ENCODE measurements around the gene SLK. TPM values are rescaled to one million over a fixed set of nuclear protein-coding genes. Genes with fewer than 3 reads are reported as not detected.

Gene SLK
- polyA plus RNA-seq, 1 of the 3 experiments (the other 2 are of a cell fraction): 4.0 TPM

DNA sequence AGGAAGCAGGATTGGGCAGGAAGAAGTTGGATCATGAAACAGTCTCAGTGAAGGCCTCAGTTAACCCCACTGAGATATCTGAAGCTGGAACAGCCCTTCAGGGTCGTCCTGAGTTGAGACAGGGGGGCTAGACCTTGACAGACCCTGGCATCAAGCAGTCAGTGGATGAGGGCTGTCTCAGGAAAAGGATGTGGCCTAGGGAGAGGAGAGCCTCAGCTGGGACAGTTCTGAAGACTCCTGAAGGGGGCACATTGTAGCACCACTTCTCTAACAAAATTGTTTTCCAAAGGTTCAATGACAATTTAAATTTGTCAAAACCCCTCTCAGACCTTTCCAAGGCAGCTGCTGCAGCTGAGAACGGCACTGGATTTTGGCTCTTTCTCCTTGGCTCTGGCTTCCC lies 15.8 kb upstream of the SLK start:
- Histone ChIP-seq H3K4me2 (no peak overlapping the region), H3K9me2 (no peaks in the 10 kb centered on the region; the same call in 1 of the 2 replicates), H3K9me3 (0 out of 2 replicates have a peak, but pooled peaks cover 9% of the 10 kb centered on the region), H3K27me3 (ENCODE audit: insufficient read depth) (no peaks in the 10 kb centered on the region), H3K79me2 (ENCODE audit: insufficient read depth) (no peaks in the 10 kb centered on the region), H3K4me3 (ENCODE audit: low read depth in 2 of 2, low read length in 1 of 2) (no peak overlapping the region), H2AFZ (ENCODE audit: low read depth) (no peak overlapping the region), H3K9ac (no peak overlapping the region), H3K36me3 (replicated peaks in 1 of 2; ENCODE audit: control insufficient read depth in 1 of 2, insufficient read depth in 2 of 2, low read length in 1 of 2) (no peaks in the 10 kb centered on the region), H3K27ac (ENCODE audit: low read depth in 2 of 2, low read length in 1 of 2) (no peak overlapping the region), H3K4me1 (ENCODE audit: control insufficient read depth in 1 of 2, insufficient read depth in 2 of 2, low read depth in 1 of 2, low read length in 1 of 2) (no peaks in the 10 kb centered on the region), H4K20me1 (ENCODE audit: insufficient read depth) (no peaks in the 10 kb centered on the region), H3F3A (replicated peaks; ENCODE audit: insufficient read depth) (no peaks in the 10 kb centered on the region)
- DNase-seq: no peak
- TF ChIP-seq, protein P1, sequence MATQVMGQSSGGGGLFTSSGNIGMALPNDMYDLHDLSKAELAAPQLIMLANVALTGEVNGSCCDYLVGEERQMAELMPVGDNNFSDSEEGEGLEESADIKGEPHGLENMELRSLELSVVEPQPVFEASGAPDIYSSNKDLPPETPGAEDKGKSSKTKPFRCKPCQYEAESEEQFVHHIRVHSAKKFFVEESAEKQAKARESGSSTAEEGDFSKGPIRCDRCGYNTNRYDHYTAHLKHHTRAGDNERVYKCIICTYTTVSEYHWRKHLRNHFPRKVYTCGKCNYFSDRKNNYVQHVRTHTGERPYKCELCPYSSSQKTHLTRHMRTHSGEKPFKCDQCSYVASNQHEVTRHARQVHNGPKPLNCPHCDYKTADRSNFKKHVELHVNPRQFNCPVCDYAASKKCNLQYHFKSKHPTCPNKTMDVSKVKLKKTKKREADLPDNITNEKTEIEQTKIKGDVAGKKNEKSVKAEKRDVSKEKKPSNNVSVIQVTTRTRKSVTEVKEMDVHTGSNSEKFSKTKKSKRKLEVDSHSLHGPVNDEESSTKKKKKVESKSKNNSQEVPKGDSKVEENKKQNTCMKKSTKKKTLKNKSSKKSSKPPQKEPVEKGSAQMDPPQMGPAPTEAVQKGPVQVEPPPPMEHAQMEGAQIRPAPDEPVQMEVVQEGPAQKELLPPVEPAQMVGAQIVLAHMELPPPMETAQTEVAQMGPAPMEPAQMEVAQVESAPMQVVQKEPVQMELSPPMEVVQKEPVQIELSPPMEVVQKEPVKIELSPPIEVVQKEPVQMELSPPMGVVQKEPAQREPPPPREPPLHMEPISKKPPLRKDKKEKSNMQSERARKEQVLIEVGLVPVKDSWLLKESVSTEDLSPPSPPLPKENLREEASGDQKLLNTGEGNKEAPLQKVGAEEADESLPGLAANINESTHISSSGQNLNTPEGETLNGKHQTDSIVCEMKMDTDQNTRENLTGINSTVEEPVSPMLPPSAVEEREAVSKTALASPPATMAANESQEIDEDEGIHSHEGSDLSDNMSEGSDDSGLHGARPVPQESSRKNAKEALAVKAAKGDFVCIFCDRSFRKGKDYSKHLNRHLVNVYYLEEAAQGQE (IDR thresholded peaks at IDR 0.05; ENCODE audit: low read depth, low read length): no peak
- TF ChIP-seq RXRA (IDR thresholded peaks at IDR 0.05; ENCODE audit: borderline replicate concordance, low read depth) (no peak), RCOR1 (IDR thresholded peaks at IDR 0.05; ENCODE audit: low read length) (no peak), NRF1 (IDR thresholded peaks at IDR 0.05; ENCODE audit: low read depth, low read length) (no peak)
- WGBS (ENCODE audit: low lambda C conversion rate): 33% methylated on average over 2 of the region's 2 CpGs
- ChIA-PET CTCF (no interaction called here), POLR2A (no interaction called here)

DNA sequence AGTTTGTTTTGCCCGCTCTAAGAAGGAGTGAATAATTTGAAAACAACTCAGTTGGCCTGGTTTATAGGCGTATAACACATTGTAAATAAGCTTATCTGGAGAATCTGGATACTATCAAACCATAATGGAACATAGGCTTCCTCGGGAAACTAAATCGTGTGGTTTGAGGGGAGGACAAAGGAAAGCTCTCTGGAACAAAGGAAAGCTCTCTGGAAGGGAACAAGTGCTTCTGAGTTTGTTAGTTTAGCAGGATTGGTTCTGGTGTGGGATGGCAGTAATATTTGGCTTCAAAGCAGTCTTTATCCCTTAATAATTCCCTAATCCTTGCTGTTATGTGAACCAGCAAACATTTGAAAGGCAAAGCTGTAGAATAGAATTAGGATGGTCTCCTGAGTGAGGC lies 15.0 kb upstream of the SLK start:
- ChIA-PET POLR2A (no interaction called here), CTCF (interaction anchor here (1.3 kb wide), 1 partner anchor 9 kb away, joined by 4 read pairs; no protein-coding TSS in a partner anchor)
- no peak overlapping the region for H3K27ac ChIP-seq (ENCODE audit: low read depth in 2 of 2, low read length in 1 of 2)
- H3K27me3 ChIP-seq (ENCODE audit: insufficient read depth): no peaks in the 10 kb centered on the region
- 67% methylated on average over 4 of the region's 4 CpGs for WGBS (ENCODE audit: low lambda C conversion rate)
- no peaks in the 10 kb centered on the region for H3K79me2 ChIP-seq (ENCODE audit: insufficient read depth)
- no peaks in the 10 kb centered on the region for H4K20me1 ChIP-seq (ENCODE audit: insufficient read depth)
- H3K4me2 ChIP-seq: no peak overlapping the region
- no peak for DNase-seq
- no peaks in the 10 kb centered on the region; the same call in 1 of the 2 replicates for H3K9me2 ChIP-seq
- no peaks in the 10 kb centered on the region for H3F3A ChIP-seq (replicated peaks; ENCODE audit: insufficient read depth)
- H3K36me3 ChIP-seq (replicated peaks in 1 of 2; ENCODE audit: control insufficient read depth in 1 of 2, insufficient read depth in 2 of 2, low read length in 1 of 2): no peaks in the 10 kb centered on the region
- no peak overlapping the region for H3K4me3 ChIP-seq (ENCODE audit: low read depth in 2 of 2, low read length in 1 of 2)
- TF ChIP-seq, protein P2, sequence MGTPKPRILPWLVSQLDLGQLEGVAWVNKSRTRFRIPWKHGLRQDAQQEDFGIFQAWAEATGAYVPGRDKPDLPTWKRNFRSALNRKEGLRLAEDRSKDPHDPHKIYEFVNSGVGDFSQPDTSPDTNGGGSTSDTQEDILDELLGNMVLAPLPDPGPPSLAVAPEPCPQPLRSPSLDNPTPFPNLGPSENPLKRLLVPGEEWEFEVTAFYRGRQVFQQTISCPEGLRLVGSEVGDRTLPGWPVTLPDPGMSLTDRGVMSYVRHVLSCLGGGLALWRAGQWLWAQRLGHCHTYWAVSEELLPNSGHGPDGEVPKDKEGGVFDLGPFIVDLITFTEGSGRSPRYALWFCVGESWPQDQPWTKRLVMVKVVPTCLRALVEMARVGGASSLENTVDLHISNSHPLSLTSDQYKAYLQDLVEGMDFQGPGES (IDR thresholded peaks at IDR 0.05; ENCODE audit: low read depth, low read length): no peak
- TF ChIP-seq, protein P3, sequence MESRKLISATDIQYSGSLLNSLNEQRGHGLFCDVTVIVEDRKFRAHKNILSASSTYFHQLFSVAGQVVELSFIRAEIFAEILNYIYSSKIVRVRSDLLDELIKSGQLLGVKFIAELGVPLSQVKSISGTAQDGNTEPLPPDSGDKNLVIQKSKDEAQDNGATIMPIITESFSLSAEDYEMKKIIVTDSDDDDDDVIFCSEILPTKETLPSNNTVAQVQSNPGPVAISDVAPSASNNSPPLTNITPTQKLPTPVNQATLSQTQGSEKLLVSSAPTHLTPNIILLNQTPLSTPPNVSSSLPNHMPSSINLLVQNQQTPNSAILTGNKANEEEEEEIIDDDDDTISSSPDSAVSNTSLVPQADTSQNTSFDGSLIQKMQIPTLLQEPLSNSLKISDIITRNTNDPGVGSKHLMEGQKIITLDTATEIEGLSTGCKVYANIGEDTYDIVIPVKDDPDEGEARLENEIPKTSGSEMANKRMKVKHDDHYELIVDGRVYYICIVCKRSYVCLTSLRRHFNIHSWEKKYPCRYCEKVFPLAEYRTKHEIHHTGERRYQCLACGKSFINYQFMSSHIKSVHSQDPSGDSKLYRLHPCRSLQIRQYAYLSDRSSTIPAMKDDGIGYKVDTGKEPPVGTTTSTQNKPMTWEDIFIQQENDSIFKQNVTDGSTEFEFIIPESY (IDR thresholded peaks at IDR 0.05; ENCODE audit: borderline replicate concordance, low read depth): no peak
- TF ChIP-seq FOXJ3 (CRISPR knock-in tag; IDR thresholded peaks at IDR 0.05) (no peak), NRF1 (IDR thresholded peaks at IDR 0.05; ENCODE audit: low read depth, low read length) (no peak)
- TF ChIP-seq, protein P4, sequence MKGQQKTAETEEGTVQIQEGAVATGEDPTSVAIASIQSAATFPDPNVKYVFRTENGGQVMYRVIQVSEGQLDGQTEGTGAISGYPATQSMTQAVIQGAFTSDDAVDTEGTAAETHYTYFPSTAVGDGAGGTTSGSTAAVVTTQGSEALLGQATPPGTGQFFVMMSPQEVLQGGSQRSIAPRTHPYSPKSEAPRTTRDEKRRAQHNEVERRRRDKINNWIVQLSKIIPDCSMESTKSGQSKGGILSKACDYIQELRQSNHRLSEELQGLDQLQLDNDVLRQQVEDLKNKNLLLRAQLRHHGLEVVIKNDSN (IDR thresholded peaks at IDR 0.05; ENCODE audit: borderline replicate concordance, low read depth): no peak
- no peak overlapping the region for H3K9ac ChIP-seq
- no peak overlapping the region for H2AFZ ChIP-seq (ENCODE audit: low read depth)
- 0 out of 2 replicates have a peak, but pooled peaks cover 9% of the 10 kb centered on the region for H3K9me3 ChIP-seq
- no peaks in the 10 kb centered on the region for H3K4me1 ChIP-seq (ENCODE audit: control insufficient read depth in 1 of 2, insufficient read depth in 2 of 2, low read depth in 1 of 2, low read length in 1 of 2)
